ENCODE data around the gene NFKBIE. TPM values are rescaled to one million over a fixed set of nuclear protein-coding genes. Genes with fewer than 3 reads are reported as not detected.

NFKBIE gene
- total RNA-seq, 3 donors from 2014 or later: 4.0 to 25.9 (median 14.4) TPM

GRCh38 chr6:44301782-44302564 is 36.6 kb upstream of the NFKBIE start:
- Histone ChIP-seq H3K9me3 (no peaks in the 10 kb centered on the region), H3K4me3 (no peak overlapping the region), H3K27me3 (peaks cover 0 to 4% of the 10 kb centered on the region in 2 donors), H3K36me3 (no peaks in the 10 kb centered on the region), H3K27ac (no peak overlapping the region), H3K4me1 (peaks cover 0 to 5% of the 10 kb centered on the region in 2 donors)
- TF ChIP-seq POLR2AphosphoS5 (IDR thresholded peaks at IDR 0.05) (no peak), CTCF (IDR thresholded peaks at IDR 0.05) (no peak), POLR2A (IDR thresholded peaks at IDR 0.05) (no peak)
- DNase-seq (ENCODE audit: low spot score in 2 of 2): no peak
- intact Hi-C loops (cut with DNase I; ENCODE audit: low total_unique reads): no loop called here

GRCh38 chr6:44301106-44301505 is 35.8 kb upstream of the NFKBIE start:
- H3K4me3 ChIP-seq: no peak overlapping the region
- no peaks in the 10 kb centered on the region for H3K36me3 ChIP-seq
- DNase-seq (ENCODE audit: low spot score in 2 of 2): no peak
- H3K27ac ChIP-seq: no peak overlapping the region
- H3K4me1 ChIP-seq: peaks cover 0 to 5% of the 10 kb centered on the region in 2 donors
- TF ChIP-seq POLR2A (IDR thresholded peaks at IDR 0.05) (no peak), CTCF (IDR thresholded peaks at IDR 0.05) (no peak), POLR2AphosphoS5 (IDR thresholded peaks at IDR 0.05) (no peak)
- intact Hi-C loops (cut with DNase I; ENCODE audit: low total_unique reads): no loop called here
- H3K27me3 ChIP-seq: peaks cover 0 to 11% of the 10 kb centered on the region in 2 donors
- H3K9me3 ChIP-seq: no peaks in the 10 kb centered on the region

- Histone ChIP-seq H3K27me3 (peaks cover 0 to 18% of the 10 kb centered on the region in 2 donors), H3K9me3 (no peaks in the 10 kb centered on the region), H3K27ac (no peak overlapping the region), H3K4me1 (peaks cover 0 to 5% of the 10 kb centered on the region in 2 donors), H3K4me3 (no peak overlapping the region), H3K36me3 (no peaks in the 10 kb centered on the region)
- DNase-seq (ENCODE audit: low spot score in 2 of 2): no peak
- no peak for TF ChIP-seq POLR2A (IDR thresholded peaks at IDR 0.05)
- no peak for TF ChIP-seq CTCF (IDR thresholded peaks at IDR 0.05)
- TF ChIP-seq POLR2AphosphoS5 (IDR thresholded peaks at IDR 0.05): no peak
- intact Hi-C loops (cut with DNase I; ENCODE audit: low total_unique reads): no loop called here
Observed at GRCh38 chr6:44300292-44300823, 35.0 kb upstream of the NFKBIE start.

- intact Hi-C loops (cut with DNase I; ENCODE audit: low total_unique reads): no loop called here
- Histone ChIP-seq H3K4me1 (peaks cover 0 to 5% of the 10 kb centered on the region in 2 donors), H3K36me3 (no peaks in the 10 kb centered on the region), H3K4me3 (no peak overlapping the region), H3K27ac (no peak overlapping the region), H3K9me3 (no peaks in the 10 kb centered on the region), H3K27me3 (peaks cover 0 to 25% of the 10 kb centered on the region in 2 donors)
- TF ChIP-seq POLR2A (IDR thresholded peaks at IDR 0.05) (no peak), POLR2AphosphoS5 (IDR thresholded peaks at IDR 0.05) (no peak), CTCF (IDR thresholded peaks at IDR 0.05) (no peak)
- no peak for DNase-seq (ENCODE audit: low spot score in 2 of 2)
Observed at GRCh38 chr6:44298864-44299263, 33.5 kb upstream of the NFKBIE start.
